Measurements from ENCODE around the gene CACNB1.

DNA sequence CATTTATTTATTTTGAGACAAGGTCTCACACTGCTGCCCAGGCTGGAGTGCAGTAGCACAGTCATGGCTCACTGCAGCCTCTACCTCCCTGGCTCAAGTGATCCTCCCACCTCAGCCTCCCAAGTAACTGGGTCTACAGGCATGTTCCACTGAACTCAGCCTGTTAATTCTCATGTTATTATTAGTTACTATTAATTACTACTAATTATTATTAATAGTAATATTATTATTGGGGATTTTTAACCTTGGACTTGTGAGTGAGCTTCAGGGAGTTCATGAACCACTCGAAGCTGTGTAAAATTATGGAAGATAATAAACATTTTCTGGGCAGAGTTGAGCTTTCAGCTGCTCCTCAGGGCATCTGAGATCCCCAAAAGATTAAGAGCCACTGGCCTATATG is 32.9 kb upstream of the CACNB1 start:
- TF ChIP-seq EP300 (IDR thresholded peaks at IDR 0.05) (no peak), POLR2AphosphoS5 (IDR thresholded peaks at IDR 0.05) (no peak), CTCF (IDR thresholded peaks at IDR 0.05) (no peak), POLR2A (IDR thresholded peaks at IDR 0.05) (no peak)
